GM20000 (cell line): Measurements from ENCODE around the gene PIK3CD.

Source experiments
- DNase-seq: peaks from one replicate; pipeline ENCODE4 v3.0.0; 2012; ENCODE audit warnings: low spot score
- TF ChIP-seq, protein P1 (sequence below): IDR thresholded peaks from 2 replicates; pipeline ENCODE4 v1.5.1; 2012; ENCODE audit warnings: mild to moderate bottlenecking, control low read depth; ENCODE audit errors: extremely low read depth, missing control alignments

The PIK3CD gene

DNA sequence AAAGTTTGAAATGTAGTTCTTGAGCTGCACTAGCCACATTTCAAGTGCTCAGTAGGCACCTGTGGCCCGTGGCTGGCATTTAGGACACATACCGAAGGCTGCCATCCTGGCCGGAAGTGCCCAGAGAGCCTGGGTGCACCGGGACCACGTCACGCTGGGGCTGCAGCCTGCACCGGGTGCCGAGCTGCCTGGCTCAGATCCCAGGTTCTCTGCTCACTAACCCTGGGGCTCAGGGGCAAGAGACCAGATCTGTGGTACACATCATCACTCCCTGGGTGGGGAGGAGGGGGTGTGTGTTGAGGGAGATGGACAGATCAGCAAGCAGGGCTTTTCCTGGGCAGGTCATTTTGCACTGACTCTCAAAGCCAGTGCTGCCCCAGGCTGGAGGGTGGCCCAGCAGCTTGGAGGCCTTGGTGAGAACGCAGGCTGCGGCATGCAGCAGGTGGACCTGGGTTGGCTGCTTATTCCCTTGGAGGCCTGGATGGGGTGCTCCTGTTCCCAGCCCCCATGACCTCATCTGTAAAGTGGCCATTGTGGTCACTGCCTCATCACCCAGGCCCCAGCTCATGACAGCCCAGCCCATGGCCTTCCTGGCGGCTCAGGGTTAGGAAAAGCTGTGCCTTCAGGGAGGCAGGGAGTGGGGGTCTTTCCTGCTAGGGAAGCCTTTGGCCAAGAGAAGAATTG lies 39.2 kb upstream of the PIK3CD start:
- TF ChIP-seq, protein P1, sequence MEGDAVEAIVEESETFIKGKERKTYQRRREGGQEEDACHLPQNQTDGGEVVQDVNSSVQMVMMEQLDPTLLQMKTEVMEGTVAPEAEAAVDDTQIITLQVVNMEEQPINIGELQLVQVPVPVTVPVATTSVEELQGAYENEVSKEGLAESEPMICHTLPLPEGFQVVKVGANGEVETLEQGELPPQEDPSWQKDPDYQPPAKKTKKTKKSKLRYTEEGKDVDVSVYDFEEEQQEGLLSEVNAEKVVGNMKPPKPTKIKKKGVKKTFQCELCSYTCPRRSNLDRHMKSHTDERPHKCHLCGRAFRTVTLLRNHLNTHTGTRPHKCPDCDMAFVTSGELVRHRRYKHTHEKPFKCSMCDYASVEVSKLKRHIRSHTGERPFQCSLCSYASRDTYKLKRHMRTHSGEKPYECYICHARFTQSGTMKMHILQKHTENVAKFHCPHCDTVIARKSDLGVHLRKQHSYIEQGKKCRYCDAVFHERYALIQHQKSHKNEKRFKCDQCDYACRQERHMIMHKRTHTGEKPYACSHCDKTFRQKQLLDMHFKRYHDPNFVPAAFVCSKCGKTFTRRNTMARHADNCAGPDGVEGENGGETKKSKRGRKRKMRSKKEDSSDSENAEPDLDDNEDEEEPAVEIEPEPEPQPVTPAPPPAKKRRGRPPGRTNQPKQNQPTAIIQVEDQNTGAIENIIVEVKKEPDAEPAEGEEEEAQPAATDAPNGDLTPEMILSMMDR, result no peak

GRCh38 chr1:9612871-9613624 lies 38.5 kb upstream of the PIK3CD start:
- DNase-seq, result no peak
- TF ChIP-seq, protein P1, result no peak

More for the DNA sequence above, 39.2 kb upstream of the PIK3CD start:
- no peak for DNase-seq

GRCh38 chr1:9613625-9614299 lies 37.8 kb upstream of the PIK3CD start:
- no peak for DNase-seq
- TF ChIP-seq, protein P1, result no peak

DNA sequence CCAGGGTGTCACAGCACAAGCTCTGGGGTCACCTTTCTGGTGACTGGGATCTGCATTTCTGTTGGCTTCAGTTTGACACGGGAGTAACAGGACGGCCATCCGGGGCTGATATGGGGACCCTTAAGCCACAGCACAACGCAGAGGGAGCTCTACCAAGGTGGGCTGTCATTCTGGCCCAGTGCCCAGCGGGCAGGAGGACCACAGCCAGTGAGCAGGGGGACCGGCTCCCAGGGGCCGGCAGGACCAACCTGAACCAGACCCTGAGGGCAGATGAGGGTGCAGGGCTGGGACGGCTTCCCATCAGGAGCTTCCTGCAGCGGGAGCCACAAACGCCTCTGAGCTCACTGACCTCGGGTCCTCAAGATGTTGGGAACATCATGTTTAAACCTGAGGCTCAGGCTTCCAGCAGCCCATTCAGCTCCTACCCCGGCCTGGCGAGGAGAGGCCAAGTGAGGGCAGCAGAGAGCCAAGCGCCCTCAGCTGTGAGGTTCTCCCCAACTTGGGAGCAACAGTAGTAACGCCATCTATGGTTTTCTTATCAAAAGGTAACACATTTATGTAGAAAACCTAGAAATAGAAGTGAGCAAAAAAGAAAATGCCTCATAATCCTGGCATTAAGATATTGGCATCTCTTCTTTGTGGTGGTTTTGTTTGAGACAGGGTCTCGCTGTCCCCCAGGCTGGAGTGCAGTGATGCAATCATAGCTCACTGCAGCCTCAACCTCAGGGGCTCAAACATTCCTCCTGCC lies 36.0 kb upstream of the PIK3CD start:
- TF ChIP-seq, protein P1, result peak; percentile 72
- DNase-seq, result peak; percentile 82

GRCh38 chr1:9618909-9619679 lies 32.4 kb upstream of the PIK3CD start:
- DNase-seq, result no peak
- TF ChIP-seq, protein P1, result no peak

- DNase-seq, result no peak
- TF ChIP-seq, protein P1, result no peak
Observed at GRCh38 chr1:9621032-9621431, 30.5 kb upstream of the PIK3CD start.
